Fibroblast of peridontal ligament (primary cell): ENCODE data around the gene ZNF92.
A peak's percentile ranks its signal among the peaks of the same experiment; 100 is the strongest.
"Not testable (repeated sequence)": the region's sequence is repeated elsewhere in the genome, so short reads cannot be mapped to it uniquely, and the experiment has no call there.

ENCODE experiments used
- DNase-seq: peaks from one replicate; pipeline ENCODE4 v3.0.0-alpha.2; 2010; ENCODE audit errors: extremely low read depth

The ZNF92 gene

DNA sequence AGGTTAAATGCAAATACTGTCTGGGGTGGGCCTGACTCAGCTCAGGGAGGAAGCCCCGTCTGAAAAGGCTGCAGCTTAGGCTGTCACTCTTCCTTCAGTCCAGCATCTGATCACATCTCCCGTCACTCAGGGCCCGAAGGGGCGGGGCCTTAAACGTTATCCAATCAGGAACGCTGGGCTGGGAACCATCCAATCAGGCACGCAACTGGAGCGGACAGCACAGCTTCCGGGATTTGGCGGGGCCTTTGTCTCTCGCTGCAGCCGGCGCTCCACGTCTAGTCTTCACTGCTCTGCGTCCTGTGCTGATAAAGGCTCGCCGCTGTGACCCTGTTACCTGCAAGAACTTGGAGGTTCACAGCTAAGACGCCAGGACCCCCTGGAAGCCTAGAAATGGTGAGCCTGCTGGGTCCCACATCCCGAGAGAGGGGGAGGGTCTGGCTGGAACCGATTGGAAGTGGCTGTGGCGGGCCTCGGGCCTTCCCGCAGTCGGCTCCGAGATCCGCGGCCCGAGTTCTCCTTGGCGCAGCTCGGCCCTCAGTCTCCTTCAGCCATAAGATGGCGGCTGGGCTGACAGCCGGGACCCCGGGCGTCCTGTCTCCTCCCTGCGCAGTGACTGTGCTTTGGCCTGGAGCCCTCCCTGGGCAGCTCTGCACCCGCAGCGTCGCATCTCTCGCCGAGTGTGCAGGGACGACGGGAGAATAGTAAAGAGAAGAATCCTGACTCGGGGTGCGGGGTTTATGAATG lies at the start of gene ZNF92:
Gene ZNF92, plus strand, starts transcription at position 248 of the 744 bp plus-strand sequence. Its CDS starts 143 bp downstream, at position 391.
- DNase-seq: peak; percentile 94

DNA sequence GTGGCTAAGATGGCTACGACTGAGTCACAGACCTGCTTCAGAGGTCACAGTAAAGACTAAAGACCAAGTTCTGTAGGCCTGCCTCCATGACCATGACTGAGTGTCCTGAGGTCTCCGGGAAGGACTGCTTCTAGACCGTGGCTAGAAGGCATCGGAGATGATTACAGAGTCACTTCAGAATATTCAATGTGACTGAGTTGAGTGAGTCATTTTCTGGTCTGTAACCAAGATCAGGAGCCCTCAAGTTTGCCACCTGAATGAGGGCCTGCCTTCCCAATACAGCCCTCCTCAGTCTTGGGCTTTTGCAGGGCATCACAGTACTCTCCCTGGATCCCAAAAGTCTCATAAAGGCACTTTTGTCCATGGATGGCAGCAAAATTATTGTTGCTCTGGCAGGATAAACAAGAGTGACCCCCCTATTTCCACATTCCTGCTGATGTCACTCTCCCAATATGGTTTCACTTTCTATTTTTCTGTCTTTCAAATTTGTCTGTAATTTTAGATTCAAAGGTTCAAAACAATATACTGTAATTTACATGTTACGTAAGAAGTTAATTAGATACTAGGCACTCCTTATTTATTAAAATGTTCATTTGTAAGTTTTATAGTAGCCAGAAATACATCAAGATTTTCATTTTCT lies 47.7 kb upstream of the ZNF92 start:
- no peak for DNase-seq

DNA sequence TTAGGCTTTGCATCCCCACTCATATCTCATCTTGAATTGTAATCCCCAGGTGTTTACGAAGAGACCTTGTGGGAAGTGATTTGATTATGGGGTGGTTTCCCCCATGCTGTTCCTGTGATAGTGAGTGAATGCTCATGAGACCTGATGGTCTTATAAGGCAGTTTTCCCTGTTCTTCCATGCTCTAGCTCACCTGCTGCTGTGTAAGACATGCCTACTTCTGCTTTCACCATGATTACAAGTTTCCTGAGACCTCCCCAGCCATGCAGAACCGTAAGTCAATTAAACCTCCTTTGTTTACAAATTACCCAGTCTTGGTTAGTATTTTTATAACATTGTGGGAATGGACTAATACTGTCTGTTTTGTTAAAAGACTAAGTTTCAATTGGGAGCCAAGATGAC lies 35.3 kb upstream of the ZNF92 start:
- no peak for DNase-seq

DNA sequence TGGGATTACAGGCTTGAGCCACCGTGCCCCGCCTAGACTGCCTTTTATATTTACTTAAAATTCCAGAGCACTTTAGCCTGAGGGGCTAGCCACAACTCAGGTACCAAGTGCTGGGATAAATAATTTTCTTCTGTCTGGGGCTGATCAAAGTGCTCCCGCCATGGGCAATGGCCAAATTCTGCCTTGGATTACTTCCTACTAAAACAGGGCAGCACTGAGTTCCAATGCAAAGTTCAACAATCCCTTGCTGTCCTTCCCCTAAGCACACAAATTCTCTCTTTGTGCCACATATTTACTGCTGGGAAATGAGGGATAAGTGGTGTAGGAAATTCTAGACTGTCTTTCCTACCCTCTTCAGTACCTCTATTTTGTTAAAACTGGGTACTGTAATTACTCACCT lies 34.4 kb upstream of the ZNF92 start:
- no peak for DNase-seq

DNA sequence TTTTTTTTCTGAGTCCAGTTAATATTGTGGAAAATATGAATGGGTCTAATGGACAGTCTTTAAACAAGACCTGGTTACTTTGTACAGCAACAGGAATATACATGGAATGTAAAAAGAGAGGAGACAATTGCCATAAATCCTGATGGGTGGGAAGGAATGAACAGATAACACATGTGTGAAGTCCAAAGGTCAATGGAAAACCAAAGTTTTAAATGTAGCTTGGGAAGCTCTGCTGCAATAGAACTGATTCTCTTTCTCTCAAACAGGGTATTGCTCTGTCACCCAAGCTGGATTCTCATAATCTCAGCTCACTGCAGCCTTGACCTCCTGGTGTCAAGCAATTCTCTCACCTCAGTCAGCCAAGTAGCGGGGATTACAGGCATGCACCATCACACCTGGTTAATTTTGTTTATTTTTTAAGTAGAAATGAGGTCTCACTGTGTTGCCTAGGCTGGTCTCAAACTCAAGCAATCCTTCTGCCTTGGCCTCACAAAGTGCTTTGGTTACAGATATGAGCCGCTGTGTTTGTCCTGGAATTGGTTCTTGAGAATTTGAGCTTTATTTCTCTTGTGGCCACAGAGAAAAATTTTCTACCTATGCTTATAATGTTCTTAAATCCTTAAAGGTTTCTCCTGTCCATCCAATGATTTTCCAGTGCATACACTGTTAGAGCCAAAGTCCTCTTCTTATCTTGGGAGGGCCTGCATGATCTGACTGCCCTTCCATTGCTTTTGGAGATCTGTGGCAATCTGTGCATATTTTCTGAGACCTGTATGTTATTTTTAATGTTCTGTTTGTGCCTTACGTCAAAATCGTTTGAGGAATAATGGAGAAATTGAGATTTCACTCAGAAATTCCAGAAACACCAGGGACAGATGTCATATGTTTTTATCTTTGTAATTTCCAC lies 30.7 kb upstream of the ZNF92 start:
- DNase-seq: no peak

DNA sequence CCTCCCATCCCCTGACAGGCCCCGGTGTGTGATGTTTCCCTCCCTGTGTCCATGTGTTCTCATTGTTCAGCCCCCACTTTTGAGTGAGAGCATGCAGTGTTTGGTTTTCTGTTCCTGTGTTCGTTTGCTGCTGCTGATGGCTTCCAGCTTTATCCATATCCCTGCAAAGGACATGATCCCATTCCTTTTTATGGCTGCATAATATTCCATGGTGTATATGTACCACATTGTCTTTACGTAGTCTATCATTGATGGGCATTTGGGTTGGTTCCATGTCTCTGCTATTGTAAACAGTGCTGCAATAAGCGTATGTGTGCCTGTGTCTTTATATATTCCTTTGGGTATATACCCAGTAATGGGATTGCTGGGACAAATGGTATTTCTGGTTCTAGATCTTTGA lies 29.1 kb upstream of the ZNF92 start:
- DNase-seq: not testable (repeated sequence)

DNA sequence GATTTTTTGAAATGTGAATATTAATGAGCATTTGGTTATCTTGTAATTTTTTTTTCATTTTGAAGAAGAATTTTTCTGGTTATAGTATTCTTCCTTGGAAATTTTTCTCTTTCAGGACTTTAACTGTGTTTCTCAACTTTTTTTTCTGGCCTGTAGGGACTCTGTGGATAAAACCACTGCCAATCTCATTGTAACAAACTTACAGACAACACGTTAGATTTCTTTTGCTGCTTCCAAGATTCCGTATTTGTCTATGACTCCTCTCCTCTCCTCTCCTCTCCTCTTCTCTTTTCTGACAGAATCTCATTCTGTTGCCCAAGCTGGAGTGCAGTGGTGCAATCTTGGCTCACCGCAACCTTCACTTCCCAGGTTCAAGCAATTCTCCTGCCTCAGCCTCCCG lies 19.4 kb upstream of the ZNF92 start:
- DNase-seq: no peak

DNA sequence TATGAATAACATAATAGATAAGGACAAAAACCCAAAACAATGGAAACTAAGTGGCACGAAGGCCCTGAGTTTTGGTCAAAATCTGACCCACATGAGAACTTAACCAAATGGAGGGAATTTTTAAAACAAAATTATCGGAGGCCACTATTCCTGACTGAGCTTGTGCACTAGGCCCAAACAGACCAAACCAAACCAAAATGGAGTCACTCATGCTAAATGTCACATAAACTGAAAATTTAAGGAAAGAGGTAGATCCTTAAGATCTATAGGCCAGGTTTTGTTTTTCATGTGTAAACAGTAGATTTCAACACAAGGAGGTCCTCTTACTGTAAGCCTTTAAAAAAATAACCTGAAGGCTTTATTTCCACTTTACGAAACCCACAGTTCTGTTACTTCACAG lies 3.8 kb upstream of the ZNF92 start:
- DNase-seq: no peak

DNA sequence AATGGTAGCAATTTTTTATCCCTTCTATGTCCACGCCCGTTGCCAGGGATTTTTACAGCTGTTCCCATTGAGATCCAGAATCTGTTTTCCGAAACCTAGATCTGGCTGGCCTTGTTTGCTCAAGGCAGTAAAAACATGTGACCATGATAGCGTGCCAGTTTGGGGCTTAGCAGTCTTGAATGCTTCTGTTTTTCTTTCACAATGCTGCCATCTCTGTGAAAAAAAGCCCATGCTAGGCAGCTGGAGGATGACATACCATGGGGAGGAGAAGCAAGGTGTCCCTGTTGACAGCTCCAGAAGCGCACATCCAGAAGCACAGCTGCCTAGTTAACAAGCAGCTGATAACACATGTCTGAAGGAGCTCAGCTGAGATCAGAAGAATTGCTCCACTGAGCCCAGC lies 2.2 kb upstream of the ZNF92 start:
- no peak for DNase-seq

DNA sequence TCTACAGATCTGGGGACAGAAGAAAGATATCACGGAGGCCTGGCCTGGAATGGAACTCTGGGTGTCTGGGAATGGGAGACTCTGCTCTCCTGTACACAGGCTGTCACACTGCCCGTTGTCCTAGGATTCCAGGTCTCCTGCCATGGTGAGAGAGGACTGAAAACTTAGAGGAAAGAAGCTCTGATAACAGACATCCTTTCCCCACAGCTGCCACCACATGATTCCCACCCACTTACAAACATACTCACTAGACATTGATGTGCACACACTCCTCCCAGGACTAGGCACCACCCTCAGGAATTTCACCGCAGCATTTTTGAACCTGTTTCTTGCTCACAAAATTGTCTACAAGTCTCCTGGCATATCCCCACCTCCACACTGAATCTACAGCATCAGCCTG lies 5.7 kb downstream of the ZNF92 start:
- DNase-seq: no peak

DNA sequence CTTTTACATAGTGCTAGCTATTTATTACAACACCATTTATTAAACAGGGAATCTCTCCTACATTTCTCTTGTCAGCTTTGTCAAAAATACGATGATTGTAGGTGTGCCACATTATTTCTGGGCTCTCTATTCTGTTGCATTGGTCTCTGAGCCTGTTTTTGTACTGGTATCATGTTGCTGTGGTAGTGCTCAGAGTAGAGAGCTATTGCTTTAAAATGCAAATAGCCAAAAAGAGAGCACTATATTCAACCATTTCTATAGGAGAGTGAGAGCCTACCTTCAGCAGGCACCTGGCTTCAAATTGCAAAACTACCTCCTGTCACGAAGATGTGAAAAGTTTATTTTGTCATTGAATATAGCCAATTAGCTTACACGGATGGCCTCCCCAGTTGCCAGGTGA lies 8.1 kb downstream of the ZNF92 start:
- no peak for DNase-seq

DNA sequence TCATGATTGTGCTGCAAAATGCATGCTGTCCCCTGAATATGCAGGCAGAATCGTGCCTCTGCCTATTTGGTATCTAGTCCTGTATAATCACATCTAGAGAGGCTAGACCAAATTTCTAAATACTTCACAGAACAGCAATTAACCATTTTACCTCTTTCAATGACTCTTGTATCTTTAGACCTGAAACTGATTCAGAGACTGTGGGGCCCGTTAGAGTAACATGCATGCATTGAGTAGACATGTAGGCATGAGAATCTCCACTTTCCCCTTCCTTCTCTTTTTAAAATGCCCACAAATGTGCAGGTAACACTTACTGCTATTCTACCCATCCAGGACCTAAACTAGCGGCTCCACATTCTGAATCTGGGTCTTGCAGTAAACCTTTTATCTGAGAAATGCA lies 8.8 kb downstream of the ZNF92 start:
- DNase-seq: no peak

DNA sequence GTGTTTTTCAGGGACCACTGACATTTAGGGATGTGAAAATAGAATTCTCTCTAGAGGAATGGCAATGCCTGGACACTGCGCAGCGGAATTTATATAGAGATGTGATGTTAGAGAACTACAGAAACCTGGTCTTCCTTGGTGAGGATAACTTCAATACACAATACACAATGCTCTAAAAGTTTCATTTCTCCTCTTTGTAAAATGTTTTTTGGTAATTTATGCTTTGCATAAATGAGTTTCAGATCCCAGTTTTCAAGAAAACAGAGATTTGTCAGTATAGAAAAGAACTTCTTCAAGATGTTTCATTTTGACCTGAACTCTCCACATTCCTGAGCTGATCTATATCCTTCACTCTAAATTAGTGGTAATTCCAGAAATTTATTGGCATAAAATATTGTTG lies 14.2 kb downstream of the ZNF92 start:
- no peak for DNase-seq

DNA sequence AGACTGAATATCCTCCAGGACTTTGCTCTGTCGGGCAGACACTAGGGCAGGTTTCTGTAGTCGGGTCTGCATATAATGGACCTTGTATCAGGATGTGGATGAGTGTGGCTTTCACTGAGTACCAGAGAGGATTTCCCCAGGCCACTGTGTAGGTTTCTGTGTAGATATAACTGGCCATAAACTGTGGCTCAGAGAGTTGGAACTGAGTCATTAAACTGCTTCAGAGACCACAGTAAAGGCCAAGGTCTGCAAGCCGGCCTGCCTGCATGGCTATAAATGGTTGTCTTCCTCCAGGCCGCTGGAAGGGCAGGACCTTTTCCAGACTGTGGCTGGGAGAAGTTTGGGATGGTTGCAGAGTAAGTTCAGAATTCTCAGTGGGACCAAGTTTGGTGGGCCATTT lies 16.9 kb downstream of the ZNF92 start:
- DNase-seq: no peak

DNA sequence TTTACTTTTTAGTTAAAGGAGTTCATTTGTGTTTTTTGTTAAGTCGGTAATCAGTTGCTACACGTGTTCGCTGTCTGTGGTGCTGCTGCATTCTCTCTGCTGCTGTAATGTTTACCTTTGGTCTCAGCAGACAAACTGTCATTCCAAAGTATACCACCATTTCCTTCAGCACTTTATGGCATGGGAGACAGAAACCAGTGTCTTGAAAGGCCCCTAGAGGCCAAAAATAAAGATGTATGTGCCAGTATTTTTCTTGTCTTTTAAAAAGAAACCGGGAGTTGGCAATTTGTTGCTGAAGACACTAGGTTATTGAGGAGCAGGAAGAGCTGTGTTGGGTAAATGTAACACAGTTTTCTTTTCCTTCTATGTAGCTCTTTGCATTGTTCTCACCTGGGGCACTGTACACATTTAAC lies 24.1 kb downstream of the ZNF92 start:
- no peak for DNase-seq

DNA sequence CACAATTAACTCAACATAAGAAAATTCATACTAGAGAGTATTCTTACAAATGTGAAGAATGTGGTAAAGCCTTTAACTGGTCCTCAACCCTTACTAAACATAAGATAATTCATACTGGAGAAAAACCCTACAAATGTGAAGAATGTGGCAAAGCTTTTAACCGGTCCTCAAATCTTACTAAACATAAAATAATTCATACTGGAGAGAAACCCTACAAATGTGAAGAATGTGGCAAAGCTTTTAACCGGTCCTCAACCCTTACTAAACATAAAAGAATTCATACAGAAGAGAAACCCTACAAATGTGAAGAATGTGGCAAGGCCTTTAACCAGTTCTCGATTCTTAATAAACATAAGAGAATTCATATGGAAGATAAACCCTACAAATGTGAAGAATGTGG lies 25.0 kb downstream of the ZNF92 start:
- DNase-seq: not testable (repeated sequence)

DNA sequence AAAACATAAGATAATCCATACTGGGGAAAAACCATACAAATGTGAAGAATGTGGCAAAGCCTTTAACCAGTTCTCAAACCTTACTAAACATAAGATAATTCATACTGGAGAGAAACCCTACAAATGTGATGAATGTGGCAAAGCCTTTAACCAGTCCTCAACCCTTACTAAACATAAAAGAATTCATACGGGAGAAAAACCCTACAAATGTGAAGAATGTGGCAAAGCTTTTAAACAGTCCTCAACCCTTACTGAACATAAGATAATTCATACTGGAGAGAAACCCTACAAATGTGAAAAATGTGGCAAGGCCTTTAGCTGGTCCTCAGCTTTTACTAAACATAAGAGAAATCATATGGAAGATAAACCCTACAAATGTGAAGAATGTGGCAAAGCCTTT lies 25.4 kb downstream of the ZNF92 start:
- DNase-seq: not testable (repeated sequence)

DNA sequence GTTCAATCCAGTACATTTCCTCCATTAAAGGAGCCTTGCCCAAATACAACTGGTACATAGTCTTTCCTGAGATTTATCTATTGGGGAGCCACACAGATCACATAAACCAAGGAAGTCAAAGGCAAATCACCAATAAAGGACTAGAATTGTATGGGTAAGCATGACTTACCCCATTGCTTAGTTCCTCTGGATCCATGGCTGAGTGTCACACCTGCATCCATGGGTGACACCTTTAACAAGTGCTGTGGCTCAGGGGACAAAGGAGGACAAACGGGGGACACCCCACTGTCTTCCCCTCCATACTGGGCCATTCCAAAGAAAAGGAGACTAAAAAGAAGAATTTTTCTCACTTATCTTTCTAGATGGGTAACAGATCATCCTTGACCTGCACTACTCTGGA lies 30.4 kb downstream of the ZNF92 start:
- no peak for DNase-seq

DNA sequence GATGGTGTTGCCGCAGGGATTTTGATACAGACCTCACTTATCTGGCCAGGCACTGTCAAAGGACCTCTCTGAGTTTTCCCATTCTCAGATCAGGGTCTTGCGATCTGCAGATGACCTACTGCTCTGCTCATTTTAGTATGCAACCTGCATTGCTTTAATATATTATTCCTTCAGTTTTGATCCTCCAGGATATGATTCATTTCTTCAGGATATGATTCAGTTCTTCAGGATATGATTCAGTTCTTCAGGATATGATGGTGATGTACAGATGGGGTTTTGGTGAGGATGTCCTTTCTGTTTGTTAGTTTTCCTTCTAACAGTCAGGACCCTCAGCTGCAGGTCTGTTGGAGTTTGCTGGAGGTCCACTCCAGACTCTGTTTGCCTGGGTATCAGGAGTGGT lies 33.1 kb downstream of the ZNF92 start:
- DNase-seq: not testable (repeated sequence)

DNA sequence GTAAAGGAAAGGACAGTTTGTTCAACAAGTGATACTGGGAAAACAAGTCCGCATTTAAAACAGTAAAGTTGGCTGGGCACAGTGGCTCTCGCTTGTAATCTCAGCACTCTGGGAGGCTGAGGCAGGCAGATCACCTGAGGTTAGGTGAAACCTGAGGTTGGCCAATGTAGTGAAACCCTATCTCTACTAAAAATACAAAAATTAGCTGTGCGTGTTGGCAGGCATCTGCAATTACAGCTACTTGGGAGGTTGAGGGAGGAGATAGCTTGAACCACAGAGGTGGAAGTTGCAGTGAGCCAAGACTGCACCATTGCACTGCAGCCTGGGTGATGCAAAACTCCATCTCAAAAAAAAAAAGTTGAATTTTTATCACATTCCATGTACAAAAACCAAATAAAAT lies 35.7 kb downstream of the ZNF92 start:
- no peak for DNase-seq

DNA sequence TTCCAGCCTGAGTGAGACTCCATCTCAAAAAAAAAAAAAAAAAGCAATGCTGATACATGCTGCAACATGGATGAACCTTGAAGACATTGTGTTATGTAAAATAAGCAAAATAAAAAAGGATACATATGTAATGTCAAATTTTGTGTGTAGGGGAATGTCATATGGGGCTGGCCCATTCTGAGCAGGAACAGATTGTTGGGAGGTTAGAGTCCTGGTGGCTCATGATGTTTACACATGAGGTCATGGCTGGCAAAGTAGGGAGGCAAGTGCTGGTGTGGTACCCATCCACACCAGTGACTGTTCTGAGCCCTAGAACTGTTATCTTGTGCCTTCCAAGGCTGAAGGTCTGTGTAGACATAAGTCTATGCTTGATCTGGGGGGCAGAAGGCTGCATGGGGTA lies 37.6 kb downstream of the ZNF92 start:
- DNase-seq: no peak

DNA sequence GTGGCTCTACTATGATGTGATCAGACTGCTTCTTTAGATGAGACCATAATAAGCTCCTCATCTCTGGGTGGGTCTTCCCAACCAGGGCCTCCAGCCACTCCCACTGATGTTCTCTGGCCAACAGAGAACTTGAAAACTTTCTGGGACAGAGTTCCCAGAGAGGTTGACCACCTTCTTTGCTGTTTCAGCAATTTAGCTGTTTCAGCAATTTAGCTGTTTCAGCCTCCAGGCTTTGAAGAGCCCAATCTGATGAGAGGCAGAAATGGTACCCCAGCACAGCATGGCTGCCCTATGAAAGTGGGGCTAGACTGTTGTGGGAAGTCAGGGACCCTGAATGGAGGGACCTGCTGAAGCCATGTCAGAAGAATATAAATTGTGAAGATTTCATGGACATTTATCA lies 49.0 kb downstream of the ZNF92 start:
- DNase-seq: no peak

DNA sequence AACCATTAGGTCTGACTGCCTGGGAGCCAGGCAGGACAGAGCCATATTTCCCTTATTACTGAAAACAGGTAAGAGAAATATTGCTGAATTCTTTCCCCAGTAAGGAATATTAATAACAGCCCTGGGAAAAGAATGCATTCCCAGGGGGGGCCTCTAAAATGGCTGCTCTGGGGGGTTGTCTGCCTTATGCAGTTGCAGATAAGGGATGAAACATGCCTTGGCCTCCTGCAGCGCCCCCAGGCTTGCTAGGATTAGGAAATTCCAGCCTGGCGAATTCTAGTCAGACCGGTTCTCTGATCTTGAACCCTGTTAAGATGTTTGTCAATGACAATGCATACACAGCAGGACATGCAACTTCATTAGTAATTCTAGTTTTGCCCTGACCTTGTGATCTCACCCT lies 49.6 kb downstream of the ZNF92 start:
- not testable (repeated sequence) for DNase-seq
